Suppressor macrophage treated with lipopolysaccharide for 4 hours (primary cell): ENCODE results near the gene HAUS2.

ENCODE experiments used
- DNase-seq: peaks from one replicate; pipeline ENCODE4 v3.0.0-alpha.2; 2020

Gene HAUS2

GRCh38 chr15:42611532-42611931 lies 62.9 kb downstream of the HAUS2 start:
- no peak for DNase-seq

GRCh38 chr15:42612367-42612912 lies 63.8 kb downstream of the HAUS2 start:
- DNase-seq, result no peak

GRCh38 chr15:42616107-42616506 lies 67.5 kb downstream of the HAUS2 start:
- DNase-seq, result no peak
